ENCODE results near the gene PITX2. TPM values are rescaled to one million over a fixed set of nuclear protein-coding genes. Genes with fewer than 3 reads are reported as not detected.

The PITX2 gene
- total and polyA plus RNA-seq, 7 donors, result 0.45 to 2.1 (median 1.1) TPM; not detected in 3

- no peak for TF ChIP-seq EP300 (IDR thresholded peaks at IDR 0.05)
- TF ChIP-seq POLR2A (IDR thresholded peaks at IDR 0.05), result no peak
- no peak for TF ChIP-seq CTCF (IDR thresholded peaks at IDR 0.05)
- intact Hi-C loops (cut with DNase I), result loop anchor here (5.0 kb wide), 1 partner anchor 998 kb away; no protein-coding TSS in a partner anchor
- H3K4me3 ChIP-seq, result no peak overlapping the region
- WGBS, 2 donors, result 22 to 23% methylated on average over 11 of the region's 11 CpGs
- H3K27me3 ChIP-seq, result peaks cover 68 to 100% (median 97%) of the 10 kb centered on the region in 3 donors
- no peaks in the 10 kb centered on the region for H3K9me3 ChIP-seq
- peak overlapping the region in 1 of 4 donors; percentile 91 for H3K27ac ChIP-seq
- no peak for DNase-seq
- H3K36me3 ChIP-seq, result no peaks in the 10 kb centered on the region
- H3K4me1 ChIP-seq, result peaks cover 0 to 42% (median 32%) of the 10 kb centered on the region in 4 donors
Measured at GRCh38 chr4:110634350-110635162, 11.7 kb upstream of the PITX2 start.

DNA sequence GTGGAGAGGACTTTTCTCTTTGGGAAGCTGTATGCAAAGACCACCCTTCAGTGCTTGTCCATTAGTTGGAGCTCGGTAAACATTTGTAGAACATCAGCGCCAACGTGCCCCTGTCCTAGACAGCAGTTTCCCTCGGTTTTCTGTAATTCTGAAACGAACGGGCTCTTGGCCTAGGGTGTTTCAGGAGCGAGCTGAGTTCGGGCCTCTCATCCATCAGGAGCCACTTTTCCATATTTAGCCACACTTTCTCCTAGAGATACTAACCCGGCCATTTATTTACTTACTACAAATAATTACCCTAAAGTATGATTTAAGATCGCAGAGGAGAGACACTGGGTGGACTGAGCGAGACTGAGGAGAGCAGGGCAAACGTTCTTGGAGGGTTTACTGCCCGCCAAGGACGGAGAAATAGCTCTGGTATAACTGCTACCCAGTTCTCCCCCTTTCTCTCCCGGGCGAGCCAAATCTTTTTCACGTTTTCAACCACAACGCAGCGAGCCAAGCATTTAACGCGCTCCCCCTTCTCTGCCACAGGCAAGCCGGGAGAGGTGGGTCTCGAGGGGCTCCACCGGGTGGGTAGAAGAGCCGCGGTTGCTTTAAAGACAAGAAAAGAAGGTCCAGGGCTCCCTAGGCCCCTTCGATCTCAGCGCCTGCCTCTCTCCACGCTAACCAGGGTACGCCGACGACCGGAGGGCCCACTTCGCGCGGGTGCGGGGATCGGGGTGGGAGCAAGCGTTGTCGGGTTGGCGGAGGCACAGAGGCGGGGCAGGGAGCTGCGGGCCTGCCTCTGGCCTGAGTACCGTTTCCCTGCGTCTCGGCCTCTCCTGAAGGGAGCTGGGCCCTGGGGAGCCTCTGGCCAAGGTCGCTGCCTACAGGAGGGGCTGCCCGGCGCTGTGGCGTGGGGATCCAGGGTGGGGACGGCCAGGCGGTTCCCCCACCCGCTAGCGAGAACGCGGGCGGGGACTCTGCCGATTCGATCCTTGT, 10.8 kb upstream of the PITX2 start:
- WGBS, 2 donors, result 5 to 8% methylated on average over 59 of the region's 59 CpGs
- no peak for DNase-seq
- no peaks in the 10 kb centered on the region for H3K9me3 ChIP-seq
- TF ChIP-seq POLR2AphosphoS5 (IDR thresholded peaks at IDR 0.05), result no peak
- no peak for TF ChIP-seq CTCF (IDR thresholded peaks at IDR 0.05)
- TF ChIP-seq EP300 (IDR thresholded peaks at IDR 0.05), result no peak
- no peak for TF ChIP-seq POLR2A (IDR thresholded peaks at IDR 0.05)
- peaks cover 0 to 48% (median 35%) of the 10 kb centered on the region in 4 donors for H3K4me1 ChIP-seq
- no peaks in the 10 kb centered on the region for H3K36me3 ChIP-seq
- H3K4me3 ChIP-seq, result no peak overlapping the region
- H3K27ac ChIP-seq, result peak overlapping the region in 1 of 4 donors; percentile 91
- intact Hi-C loops (cut with DNase I), result loop anchor here (2.0 to 5.0 kb wide), 2 partner anchors 649 to 999 kb away; no protein-coding TSS in a partner anchor
- H3K27me3 ChIP-seq, result peaks cover 72 to 100% (median 97%) of the 10 kb centered on the region in 3 donors

- no peak for TF ChIP-seq CTCF (IDR thresholded peaks at IDR 0.05)
- TF ChIP-seq EP300 (IDR thresholded peaks at IDR 0.05), result no peak
- no peak for TF ChIP-seq POLR2A (IDR thresholded peaks at IDR 0.05)
- no peak for TF ChIP-seq POLR2AphosphoS5 (IDR thresholded peaks at IDR 0.05)
- H3K36me3 ChIP-seq, result no peaks in the 10 kb centered on the region
- peak overlapping the region in 2 of 4 donors; percentile 36 to 38 for H3K4me3 ChIP-seq
- H3K9me3 ChIP-seq, result no peaks in the 10 kb centered on the region
- intact Hi-C loops (cut with DNase I), result loop anchor here (2.0 to 5.0 kb wide), 2 partner anchors 650 to 1000 kb away; no protein-coding TSS in a partner anchor
- peak overlapping the region in 1 of 4 donors; percentile 91 for H3K27ac ChIP-seq
- WGBS, 2 donors, result 6 to 7% methylated on average over 58 of the region's 58 CpGs
- peaks cover 0 to 48% (median 36%) of the 10 kb centered on the region in 4 donors for H3K4me1 ChIP-seq
- H3K27me3 ChIP-seq, result peaks cover 77 to 100% (median 95%) of the 10 kb centered on the region in 3 donors
- no peak for DNase-seq
Measured at GRCh38 chr4:110632506-110633357, 9.9 kb upstream of the PITX2 start.
